Measurements from ENCODE around the gene ARFGAP2.

ARFGAP2 gene

GRCh38 chr11:47186700-47187695 lies 10.3 kb upstream of the ARFGAP2 start:
- no peak for DNase-seq

- DNase-seq: no peak
Observed at GRCh38 chr11:47186076-47186699, 9.5 kb upstream of the ARFGAP2 start, which contains the start of gene PACSIN3. PACSIN3 (minus strand) TSS chr11:47186434; CDS start chr11:47182727, 3,707 bp downstream.

GRCh38 chr11:47185305-47186075 lies 8.8 kb upstream of the ARFGAP2 start:
- no peak for DNase-seq

GRCh38 chr11:47184711-47185304 lies 8.1 kb upstream of the ARFGAP2 start:
- no peak for DNase-seq

GRCh38 chr11:47183969-47184368 lies 7.3 kb upstream of the ARFGAP2 start:
- DNase-seq: no peak

- DNase-seq: no peak
Observed at GRCh38 chr11:47183031-47183856, 6.6 kb upstream of the ARFGAP2 start.

- DNase-seq: no peak
Observed at GRCh38 chr11:47182380-47182779, 5.7 kb upstream of the ARFGAP2 start.

GRCh38 chr11:47181271-47181670 lies 4.6 kb upstream of the ARFGAP2 start:
- DNase-seq: no peak

- DNase-seq: no peak
Observed at GRCh38 chr11:47180006-47180787, 3.5 kb upstream of the ARFGAP2 start.

GRCh38 chr11:47179655-47179991 lies 2.9 kb upstream of the ARFGAP2 start:
- no peak for DNase-seq

GRCh38 chr11:47178737-47179654 lies 2.3 kb upstream of the ARFGAP2 start:
- DNase-seq: no peak

- DNase-seq: no peak
Observed at GRCh38 chr11:47178316-47178715, 1.6 kb upstream of the ARFGAP2 start.

- DNase-seq: no peak
Observed at GRCh38 chr11:47177846-47178245, 1.2 kb upstream of the ARFGAP2 start.

- no peak for DNase-seq
Observed at GRCh38 chr11:47177229-47177845, 658 bp upstream of the ARFGAP2 start.

GRCh38 chr11:47175746-47176327 lies 842 bp downstream of the ARFGAP2 start:
- no peak for DNase-seq

- no peak for DNase-seq
Observed at GRCh38 chr11:47172740-47173336, 3.8 kb downstream of the ARFGAP2 start.

GRCh38 chr11:47171856-47172255 lies 4.8 kb downstream of the ARFGAP2 start:
- DNase-seq: no peak

GRCh38 chr11:47171061-47171838 lies 5.4 kb downstream of the ARFGAP2 start:
- DNase-seq: no peak
